A673 (cell line): ENCODE measurements around the gene SEMA5A.

Experiments used
- EZH2 ChIP-seq: fragments of 200-600 bp; sonication (generic); IDR thresholded peaks from 2 replicates; pipeline ENCODE4 v1.6.1; 2017; ENCODE audit warnings: borderline replicate concordance, low read depth, mild to moderate bottlenecking, mixed read lengths, antibody characterized with exemption, low read length; ENCODE audit not compliant: poor library complexity, severe bottlenecking
- TF ChIP-seq, protein P1 (sequence below): fragments of 300-800, 200-600 bp; sonication (generic); conservative IDR thresholded peaks from 2 replicates; pipeline ENCODE4 v1.5.1; 2017; ENCODE audit warnings: low read depth, mild to moderate bottlenecking, antibody characterized with exemption, low read length, moderate library complexity, mixed read lengths

DNA sequence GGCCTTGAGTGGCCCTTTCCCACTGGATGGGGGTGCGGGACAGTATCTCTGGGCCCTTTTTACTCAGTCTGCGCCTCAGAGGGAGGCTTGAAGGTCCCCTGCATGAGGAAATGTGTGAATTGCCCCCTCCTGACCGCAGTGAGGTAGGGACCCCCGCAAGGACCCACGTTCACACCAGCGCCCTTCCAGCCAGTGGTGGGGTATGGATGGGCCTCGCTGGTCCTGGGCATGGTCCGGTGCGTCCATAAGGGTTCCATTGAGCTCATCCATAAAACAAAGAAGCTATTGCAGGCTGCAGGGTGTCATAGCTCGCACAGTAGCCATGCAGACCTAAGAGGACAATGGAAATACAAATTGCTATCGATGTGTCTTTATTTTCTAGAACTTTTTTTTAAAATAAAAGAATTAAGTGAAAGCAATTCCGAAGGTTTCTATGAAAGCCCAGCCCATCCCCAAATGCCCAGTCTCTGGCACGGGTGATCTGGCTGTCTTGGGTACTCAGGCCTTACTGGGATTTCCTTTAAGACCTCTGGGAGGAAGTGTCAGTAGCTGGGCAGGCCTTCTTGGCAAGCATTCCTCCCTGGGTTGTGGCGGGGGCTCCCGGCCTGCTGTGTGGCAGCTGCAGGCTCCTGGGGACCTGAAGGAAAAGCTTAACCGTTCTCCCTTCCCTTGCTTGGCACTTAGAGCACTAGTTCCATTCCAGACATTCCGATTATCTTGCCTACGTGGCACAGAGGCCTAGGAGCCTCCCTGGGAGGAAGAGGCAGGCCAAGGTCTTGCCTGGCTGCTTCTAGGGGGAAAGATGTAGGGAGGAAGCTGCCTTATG is 1.5 kb upstream of the SEMA5A start:
- TF ChIP-seq, protein P1, sequence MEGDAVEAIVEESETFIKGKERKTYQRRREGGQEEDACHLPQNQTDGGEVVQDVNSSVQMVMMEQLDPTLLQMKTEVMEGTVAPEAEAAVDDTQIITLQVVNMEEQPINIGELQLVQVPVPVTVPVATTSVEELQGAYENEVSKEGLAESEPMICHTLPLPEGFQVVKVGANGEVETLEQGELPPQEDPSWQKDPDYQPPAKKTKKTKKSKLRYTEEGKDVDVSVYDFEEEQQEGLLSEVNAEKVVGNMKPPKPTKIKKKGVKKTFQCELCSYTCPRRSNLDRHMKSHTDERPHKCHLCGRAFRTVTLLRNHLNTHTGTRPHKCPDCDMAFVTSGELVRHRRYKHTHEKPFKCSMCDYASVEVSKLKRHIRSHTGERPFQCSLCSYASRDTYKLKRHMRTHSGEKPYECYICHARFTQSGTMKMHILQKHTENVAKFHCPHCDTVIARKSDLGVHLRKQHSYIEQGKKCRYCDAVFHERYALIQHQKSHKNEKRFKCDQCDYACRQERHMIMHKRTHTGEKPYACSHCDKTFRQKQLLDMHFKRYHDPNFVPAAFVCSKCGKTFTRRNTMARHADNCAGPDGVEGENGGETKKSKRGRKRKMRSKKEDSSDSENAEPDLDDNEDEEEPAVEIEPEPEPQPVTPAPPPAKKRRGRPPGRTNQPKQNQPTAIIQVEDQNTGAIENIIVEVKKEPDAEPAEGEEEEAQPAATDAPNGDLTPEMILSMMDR = no peak
- no peak for TF ChIP-seq EZH2
